Cerebellar cortex (tissue), 1 donor: ENCODE measurements around the gene NDUFA3.

ENCODE experiments used
- DNase-seq: peaks from one replicate; pipeline ENCODE4 v3.0.0-alpha.2; 2015; ENCODE audit warnings: low spot score

Gene NDUFA3

GRCh38 chr19:54107876-54108490, 5.3 kb downstream of the NDUFA3 start:
- no peak for DNase-seq

GRCh38 chr19:54108496-54108895, 5.8 kb downstream of the NDUFA3 start:
- DNase-seq: no peak

GRCh38 chr19:54109651-54110050, 7.0 kb downstream of the NDUFA3 start:
- no peak for DNase-seq

GRCh38 chr19:54114340-54115108, 11.9 kb downstream of the NDUFA3 start:
- no peak for DNase-seq

- peak; percentile 98 for DNase-seq
Observed at GRCh38 chr19:54115109-54116063, 12.7 kb downstream of the NDUFA3 start, which contains the start of the genes PRPF31 and TFPT. TSS of gene PRPF31 (plus strand) at chr19:54115754. CDS start at chr19:54118279, 2,525 bp downstream. TSS of gene TFPT (minus strand) at chr19:54115657. CDS start at chr19:54115269, 388 bp downstream.

- DNase-seq: no peak
Observed at GRCh38 chr19:54121259-54121658, 18.6 kb downstream of the NDUFA3 start.

GRCh38 chr19:54123682-54124081, 21.0 kb downstream of the NDUFA3 start:
- no peak for DNase-seq

GRCh38 chr19:54124393-54124792, 21.7 kb downstream of the NDUFA3 start:
- DNase-seq: no peak

- DNase-seq: no peak
Observed at GRCh38 chr19:54125713-54126112, 23.1 kb downstream of the NDUFA3 start.

- no peak for DNase-seq
Observed at GRCh38 chr19:54127688-54128440, 25.2 kb downstream of the NDUFA3 start.

GRCh38 chr19:54128441-54128725, 25.7 kb downstream of the NDUFA3 start:
- no peak for DNase-seq

GRCh38 chr19:54128796-54129616, 26.4 kb downstream of the NDUFA3 start:
- DNase-seq: no peak

GRCh38 chr19:54129617-54129996, 27.0 kb downstream of the NDUFA3 start:
- DNase-seq: no peak

GRCh38 chr19:54133312-54133956, 30.8 kb downstream of the NDUFA3 start:
- DNase-seq: no peak

GRCh38 chr19:54133957-54134590, 31.4 kb downstream of the NDUFA3 start:
- DNase-seq: no peak

GRCh38 chr19:54136086-54136863, 33.6 kb downstream of the NDUFA3 start:
- DNase-seq: no peak

- peak; percentile 100 for DNase-seq
Observed at GRCh38 chr19:54136864-54137698, 34.4 kb downstream of the NDUFA3 start.
